Epithelial cell of umbilical artery (primary cell): ENCODE results near the gene COP1. TPM values are rescaled to one million over a fixed set of nuclear protein-coding genes. Genes with fewer than 3 reads are reported as not detected.

Source experiments
- total RNA-seq: library from RNA; depleted of rRNA; stranded (reverse); fragments of >200 nt; gene quantifications from 2 replicates; pipeline ENCODE4 v1.2.3, GENCODE V29; 2014

Gene COP1
- total RNA-seq: 65.7 and 68.5 TPM in 2 replicates

DNA sequence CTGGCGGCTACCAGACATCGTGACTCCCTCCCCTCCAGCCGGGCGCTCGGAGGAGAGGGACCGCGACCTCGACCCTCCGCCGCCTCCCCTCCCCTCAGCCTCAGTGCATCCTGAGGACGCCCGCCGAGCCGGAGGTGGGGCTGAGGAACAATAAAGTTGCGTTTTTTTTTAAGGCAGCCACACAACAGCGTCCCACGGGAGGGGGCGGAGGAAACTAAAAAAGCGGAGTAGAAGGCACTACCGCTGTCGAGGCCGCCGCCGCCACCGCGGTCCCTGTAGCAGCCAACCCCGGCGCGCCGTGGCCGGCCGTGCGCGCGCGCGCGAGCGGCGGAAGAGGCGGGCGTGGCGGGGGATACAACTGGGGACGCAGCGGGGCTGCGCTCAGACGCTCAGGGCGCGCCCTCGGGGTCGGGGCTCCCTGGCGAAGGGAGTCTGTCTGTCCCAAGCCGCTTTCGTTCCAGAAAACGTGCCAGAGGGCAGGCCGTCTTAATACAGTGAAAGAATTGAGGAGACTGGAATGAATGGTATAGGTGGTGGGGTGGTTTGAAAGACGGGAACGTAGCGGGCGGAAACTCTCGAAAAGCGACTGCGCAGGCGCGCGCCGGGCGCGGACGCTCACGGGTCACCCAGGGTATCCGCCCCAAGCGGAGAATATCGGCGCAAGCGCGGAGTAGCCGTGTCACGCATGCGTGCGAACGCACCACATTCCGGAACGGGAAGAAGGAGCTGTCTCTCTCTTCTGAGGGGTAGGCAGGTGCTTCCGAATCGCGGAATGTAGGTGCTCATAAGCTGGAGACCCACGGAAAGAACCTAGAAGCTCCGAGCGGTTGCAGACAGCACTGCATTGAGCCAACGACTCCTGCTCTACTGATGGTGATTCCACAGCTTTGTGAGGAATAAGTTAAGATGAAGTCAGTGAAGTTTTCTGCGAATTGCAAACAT is at the start of gene COP1:
TSS of gene COP1 (minus strand) at position 326 of the 942 bp plus-strand sequence. CDS start at position 18, 308 bp downstream.

